HUES64 (cell line): ENCODE results near the gene RLN1.
A peak's percentile ranks its signal among the peaks of the same experiment; 100 is the strongest.
"Not testable (repeated sequence)": the region's sequence is repeated elsewhere in the genome, so short reads cannot be mapped to it uniquely, and the experiment has no call there.

ENCODE experiments used
- H3K27ac ChIP-seq: 2 replicates; pipeline ENCODE4 v1.7.0; 2013; ENCODE audit warnings: low read depth, low read length, inconsistent platforms
- H3K27me3 ChIP-seq: 2 replicates; pipeline ENCODE4 v1.6.1; 2013; ENCODE audit warnings: mild to moderate bottlenecking, low read length; ENCODE audit not compliant: insufficient read depth
- H3K36me3 ChIP-seq: 2 replicates; pipeline ENCODE4 v1.6.1; 2013; ENCODE audit warnings: mild to moderate bottlenecking, low read length; ENCODE audit not compliant: insufficient read depth
- H3K4me1 ChIP-seq: 2 replicates; pipeline ENCODE4 v1.6.1; 2013; ENCODE audit warnings: mild to moderate bottlenecking, low read length, moderate library complexity; ENCODE audit not compliant: insufficient read depth
- H3K4me3 ChIP-seq: 2 replicates; pipeline ENCODE4 v1.5.1; 2013; ENCODE audit warnings: mild to moderate bottlenecking, low read length, moderate library complexity
- H3K9ac ChIP-seq: 2 replicates; pipeline ENCODE4 v1.6.1; 2013; ENCODE audit warnings: mild to moderate bottlenecking, low read depth, low read length
- H3K9me3 ChIP-seq: 2 replicates; pipeline ENCODE4 v1.6.1; 2013; ENCODE audit warnings: low read depth, low read length; ENCODE audit not compliant: insufficient read depth
- WGBS: fragments of 150-250, 120-280 bp; methylation state at CpG from one replicate; pipeline ENCODE4 v1.1.7; 2013; ENCODE audit warnings: missing lambda C conversion rate; 5-methylcytosine and 5-hydroxymethylcytosine counted together

Gene RLN1

GRCh38 chr9:5316406-5316805 is 23.3 kb downstream of the RLN1 start:
- H3K27ac ChIP-seq, H3K9ac ChIP-seq, H3K4me1 ChIP-seq, H3K4me3 ChIP-seq, H3K9me3 ChIP-seq, H3K27me3 ChIP-seq, H3K36me3 ChIP-seq: not testable (repeated sequence)
- 100% methylated on average over 1 of the region's 1 CpG for WGBS

DNA sequence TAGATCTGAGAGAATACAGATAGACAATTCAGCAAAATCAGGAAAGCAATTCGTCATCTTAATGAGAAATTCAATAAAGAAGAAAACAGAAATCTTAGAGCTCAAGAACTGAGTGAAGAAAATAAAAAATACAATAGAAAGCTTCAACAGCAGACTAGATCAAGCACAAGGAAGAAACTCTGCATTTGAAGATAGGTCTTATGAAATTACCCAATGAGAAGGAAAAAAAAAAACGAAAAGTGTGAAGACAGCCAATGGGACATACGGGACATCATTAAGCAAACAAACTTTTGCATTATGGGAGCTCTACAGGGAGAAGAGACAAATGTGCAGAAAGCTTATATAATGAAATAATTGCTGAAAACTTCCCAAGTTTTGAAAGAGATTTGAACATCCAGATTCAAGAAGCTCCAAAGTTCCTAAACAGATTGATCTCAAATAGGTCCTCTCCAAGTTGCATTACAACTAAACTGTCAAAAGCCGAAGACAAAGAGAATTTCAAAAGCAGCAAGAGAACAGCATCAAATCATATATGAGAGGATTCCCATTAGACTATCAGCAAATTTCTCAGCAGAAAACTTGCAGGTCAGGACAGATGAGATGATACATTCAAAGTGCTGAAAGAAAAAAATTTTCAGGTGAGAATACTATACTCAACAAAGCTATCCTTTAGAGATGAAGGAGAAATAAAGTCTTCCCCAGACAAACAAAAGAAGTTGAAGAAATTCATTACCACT is 24.3 kb downstream of the RLN1 start:
- WGBS, result 63% methylated on average over 3 of the region's 4 CpGs
- H3K27ac ChIP-seq, result no peak overlapping the region
- H3K4me1 ChIP-seq, result no peaks in the 10 kb centered on the region
- H3K36me3 ChIP-seq, result no peaks in the 10 kb centered on the region; the same call in 1 of the 2 replicates
- peaks cover 9% of the 10 kb centered on the region; the same call in 1 of the 2 replicates for H3K9me3 ChIP-seq
- H3K9ac ChIP-seq, result no peak overlapping the region
- H3K27me3 ChIP-seq, result no peaks in the 10 kb centered on the region
- no peak overlapping the region for H3K4me3 ChIP-seq

DNA sequence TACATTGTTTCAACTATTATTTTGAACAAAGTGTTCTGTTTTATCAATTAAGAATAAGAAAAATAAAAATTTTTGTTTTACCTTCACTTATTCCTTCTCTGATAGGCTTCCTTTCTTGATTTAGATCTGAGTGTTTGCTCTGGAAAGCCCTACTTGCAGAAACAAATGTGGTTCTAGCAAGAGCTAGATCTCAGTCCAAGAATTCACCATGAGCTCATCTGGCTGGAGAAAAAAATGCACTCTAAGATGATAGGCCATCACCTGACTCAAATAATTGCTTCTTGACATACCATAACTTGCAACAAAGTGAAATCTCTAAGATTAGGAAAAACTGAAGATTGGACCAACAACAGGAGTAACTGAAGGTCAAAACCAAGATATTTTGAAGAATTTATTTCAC is 28.8 kb downstream of the RLN1 start:
- no peaks in the 10 kb centered on the region; the same call in 1 of the 2 replicates for H3K36me3 ChIP-seq
- H3K27me3 ChIP-seq, result no peaks in the 10 kb centered on the region
- H3K9me3 ChIP-seq, result peaks cover 5% of the 10 kb centered on the region; the same call in 1 of the 2 replicates
- H3K27ac ChIP-seq, result no peak overlapping the region
- H3K4me3 ChIP-seq, result no peak overlapping the region
- no peak overlapping the region for H3K9ac ChIP-seq
- H3K4me1 ChIP-seq, result no peaks in the 10 kb centered on the region

DNA sequence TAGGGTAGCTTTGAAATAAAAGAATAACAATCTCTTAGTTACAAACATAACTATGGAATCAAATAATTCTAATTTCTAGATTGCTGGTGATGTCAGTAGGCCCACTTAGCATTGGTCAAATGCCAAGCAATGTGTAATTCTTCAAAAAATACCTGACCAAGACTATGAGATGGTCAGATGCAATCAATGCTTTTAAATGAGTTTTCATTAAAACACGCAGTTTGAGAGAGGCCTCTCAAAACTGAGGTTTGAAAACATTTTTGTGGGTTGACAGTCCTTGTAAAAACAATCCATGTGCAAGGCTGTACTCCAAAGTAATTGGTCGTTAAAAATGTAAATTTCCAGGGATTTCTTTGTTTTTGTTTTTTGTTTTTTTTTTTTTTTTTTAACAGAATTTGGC is 33.9 kb downstream of the RLN1 start:
- 95% methylated on average over 2 of the region's 2 CpGs for WGBS

GRCh38 chr9:5303840-5304795 is 35.6 kb downstream of the RLN1 start, which contains the start of gene RLN2:
Gene RLN2, minus strand, starts transcription at chr9:5304716. Its CDS starts 136 bp downstream, at chr9:5304580.
- WGBS, result 77% methylated on average over 15 of the region's 50 CpGs

More for the DNA sequence above, 33.9 kb downstream of the RLN1 start:
- H3K36me3 ChIP-seq, result no peaks in the 10 kb centered on the region
- H3K4me1 ChIP-seq, result no peaks in the 10 kb centered on the region
- no peaks in the 10 kb centered on the region for H3K27me3 ChIP-seq
- no peak overlapping the region for H3K4me3 ChIP-seq
- no peak overlapping the region for H3K27ac ChIP-seq
- no peaks in the 10 kb centered on the region for H3K9me3 ChIP-seq
- no peak overlapping the region for H3K9ac ChIP-seq

GRCh38 chr9:5301544-5301943 is 38.1 kb downstream of the RLN1 start:
- H3K27me3 ChIP-seq, result no peaks in the 10 kb centered on the region
- no peak overlapping the region for H3K27ac ChIP-seq
- H3K4me3 ChIP-seq, result no peak overlapping the region
- no peaks in the 10 kb centered on the region for H3K4me1 ChIP-seq
- H3K9ac ChIP-seq, result no peak overlapping the region
- no peaks in the 10 kb centered on the region for H3K9me3 ChIP-seq
- H3K36me3 ChIP-seq, result no peaks in the 10 kb centered on the region
- WGBS, result 95% methylated on average over 3 of the region's 4 CpGs

More at GRCh38 chr9:5303840-5304795, 35.6 kb downstream of the RLN1 start, which contains the start of gene RLN2:
- H3K27me3 ChIP-seq, H3K9ac ChIP-seq, H3K36me3 ChIP-seq, H3K4me1 ChIP-seq, H3K27ac ChIP-seq, H3K9me3 ChIP-seq: not testable (repeated sequence)
- peak within 1 kb of the TSS; percentile 30; the same call in 1 of the 2 replicates for H3K4me3 ChIP-seq

- Histone ChIP-seq H3K4me1 (no peaks in the 10 kb centered on the region), H3K36me3 (no peaks in the 10 kb centered on the region), H3K9me3 (no peaks in the 10 kb centered on the region), H3K9ac (no peak overlapping the region), H3K27ac (no peak overlapping the region), H3K4me3 (no peak overlapping the region), H3K27me3 (no peaks in the 10 kb centered on the region)
- WGBS, result 93% methylated on average over 1 of the region's 1 CpG
Observed at GRCh38 chr9:5292141-5292540, 47.5 kb downstream of the RLN1 start.

- Histone ChIP-seq H3K27ac (no peak overlapping the region), H3K4me3 (no peak overlapping the region), H3K36me3 (no peaks in the 10 kb centered on the region), H3K9me3 (no peaks in the 10 kb centered on the region), H3K9ac (no peak overlapping the region), H3K27me3 (no peaks in the 10 kb centered on the region), H3K4me1 (no peaks in the 10 kb centered on the region)
- WGBS, result no CpG with 5 or more reads among the region's 1 CpG
Observed at GRCh38 chr9:5288591-5288990, 51.1 kb downstream of the RLN1 start.

DNA sequence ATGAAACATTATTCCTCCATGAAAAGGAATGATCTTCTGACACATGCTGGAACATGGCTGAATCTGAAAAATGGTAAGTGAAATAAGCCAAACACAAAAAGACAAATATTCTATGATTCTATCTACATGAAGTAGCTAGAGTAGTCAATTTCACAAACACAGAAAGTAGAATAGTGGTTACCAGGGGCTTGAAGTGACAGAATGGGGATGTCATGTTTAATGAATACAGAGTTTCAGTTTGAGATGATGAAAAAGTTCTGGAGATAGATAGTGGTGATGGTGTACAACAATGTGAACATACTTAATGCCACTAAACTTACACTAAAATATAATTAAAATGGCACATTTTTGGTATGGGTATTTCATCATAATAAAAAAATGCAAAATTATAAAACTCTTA is 53.4 kb downstream of the RLN1 start:
- Histone ChIP-seq H3K4me3 (no peak overlapping the region), H3K9me3 (no peaks in the 10 kb centered on the region), H3K27ac (no peak overlapping the region), H3K9ac (no peak overlapping the region), H3K36me3 (no peaks in the 10 kb centered on the region), H3K27me3 (no peaks in the 10 kb centered on the region), H3K4me1 (no peaks in the 10 kb centered on the region)
